HG03520 (cell line): Measurements from ENCODE around the gene CYTH1.

Source experiments
- ATAC-seq: cut with Tn5 transposase; IDR thresholded peaks from one replicate; pipeline ENCODE4 v1.9.1; 2021; ENCODE audit warnings: mild to moderate bottlenecking, moderate library complexity; ENCODE audit not compliant: unreplicated experiment

The CYTH1 gene

DNA sequence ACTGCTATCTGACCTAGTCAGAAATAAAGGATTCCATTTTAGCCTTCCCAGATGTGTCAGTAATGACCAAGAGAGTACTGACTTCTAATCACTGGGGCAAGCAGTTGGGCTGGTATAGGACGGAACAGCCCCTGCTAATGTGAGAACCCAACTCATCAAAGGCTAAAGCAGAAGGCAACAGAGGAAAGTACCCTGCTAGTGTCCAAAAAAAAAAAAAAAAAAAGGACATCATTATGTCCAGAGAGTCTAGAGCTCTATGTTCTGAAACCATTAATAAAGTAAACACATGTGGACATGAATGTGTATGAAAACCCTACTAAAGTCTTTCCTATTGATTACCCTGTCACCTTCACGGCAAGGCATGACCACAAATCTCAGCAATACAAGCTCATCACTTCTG, 85.0 kb downstream of the CYTH1 start:
- ATAC-seq: no peak

DNA sequence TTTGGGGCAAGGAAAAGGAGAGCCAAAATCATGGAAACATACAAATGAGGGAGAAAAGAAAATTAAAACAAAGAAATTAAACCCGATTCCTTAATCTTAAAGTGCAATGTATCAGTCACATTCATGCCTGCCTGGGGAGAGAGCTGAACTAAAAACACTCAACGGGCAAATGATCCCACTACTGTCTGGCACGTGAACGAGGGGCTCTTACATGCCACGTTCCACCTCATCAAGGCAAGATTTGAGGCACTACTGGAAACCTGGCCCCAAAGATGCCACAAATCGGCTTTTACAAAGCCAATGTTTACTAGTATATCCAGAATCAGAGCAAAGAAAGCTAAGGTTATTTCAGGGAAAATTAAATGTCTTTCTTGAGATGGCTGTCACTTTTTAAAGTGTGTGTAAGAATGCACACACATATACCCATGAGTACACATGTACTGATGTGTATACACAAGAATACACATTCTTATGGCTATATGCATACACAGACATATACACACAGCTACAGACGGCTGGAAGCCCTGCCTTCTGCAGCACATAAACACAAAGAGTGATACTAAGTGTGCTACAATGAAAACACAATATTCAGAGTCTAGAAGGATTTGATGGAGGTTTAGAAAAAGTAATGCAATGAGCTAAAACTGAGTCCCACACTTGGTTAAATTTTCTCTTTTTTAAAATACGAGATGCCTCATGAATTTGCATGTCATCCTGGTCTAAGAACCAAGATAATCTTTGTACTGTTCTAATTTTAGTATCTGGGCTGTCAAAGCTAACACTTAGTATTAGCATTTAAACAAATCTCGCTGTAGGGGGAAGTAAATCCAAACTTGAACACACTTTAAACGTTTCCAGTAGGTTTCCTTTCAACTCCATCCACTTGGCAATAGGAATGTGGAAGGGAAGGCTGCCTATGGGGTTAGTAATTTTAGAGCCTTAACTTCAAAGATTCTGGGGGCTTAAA, 85.8 kb downstream of the CYTH1 start:
- ATAC-seq: no peak

DNA sequence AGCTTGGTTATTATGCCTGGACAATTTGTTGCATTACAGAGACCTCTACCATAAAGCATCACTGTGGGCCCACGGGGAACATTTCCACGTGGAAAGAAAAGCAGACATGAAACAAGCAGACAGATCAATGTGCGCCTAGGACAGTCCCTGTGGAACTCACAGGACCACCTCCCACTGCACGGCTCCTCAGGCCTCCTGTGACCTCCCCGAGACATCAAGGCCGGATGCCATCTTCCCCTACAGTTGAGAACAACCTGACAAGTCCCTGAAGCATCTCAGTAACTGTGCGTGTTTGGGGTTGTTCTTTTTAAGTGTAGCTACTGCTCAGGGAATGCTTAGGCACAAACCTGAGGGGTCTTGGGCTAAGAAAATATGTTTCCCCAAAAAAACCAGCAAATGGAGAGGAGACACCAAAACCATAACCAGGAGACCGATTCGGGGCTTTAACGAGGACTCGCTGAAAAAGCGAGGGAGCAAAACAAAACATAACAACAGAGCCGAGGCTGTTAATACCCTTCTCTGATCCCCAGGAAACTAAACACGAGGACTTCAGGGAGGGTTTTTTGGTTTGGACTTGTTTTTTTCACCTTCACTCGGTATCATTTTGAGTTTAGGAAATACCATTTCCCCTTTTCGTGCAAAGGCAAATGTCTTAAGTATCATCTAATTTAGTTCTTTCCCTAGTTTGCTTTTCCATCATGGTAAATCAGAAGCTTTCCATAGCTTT, 87.1 kb downstream of the CYTH1 start:
- no peak for ATAC-seq

DNA sequence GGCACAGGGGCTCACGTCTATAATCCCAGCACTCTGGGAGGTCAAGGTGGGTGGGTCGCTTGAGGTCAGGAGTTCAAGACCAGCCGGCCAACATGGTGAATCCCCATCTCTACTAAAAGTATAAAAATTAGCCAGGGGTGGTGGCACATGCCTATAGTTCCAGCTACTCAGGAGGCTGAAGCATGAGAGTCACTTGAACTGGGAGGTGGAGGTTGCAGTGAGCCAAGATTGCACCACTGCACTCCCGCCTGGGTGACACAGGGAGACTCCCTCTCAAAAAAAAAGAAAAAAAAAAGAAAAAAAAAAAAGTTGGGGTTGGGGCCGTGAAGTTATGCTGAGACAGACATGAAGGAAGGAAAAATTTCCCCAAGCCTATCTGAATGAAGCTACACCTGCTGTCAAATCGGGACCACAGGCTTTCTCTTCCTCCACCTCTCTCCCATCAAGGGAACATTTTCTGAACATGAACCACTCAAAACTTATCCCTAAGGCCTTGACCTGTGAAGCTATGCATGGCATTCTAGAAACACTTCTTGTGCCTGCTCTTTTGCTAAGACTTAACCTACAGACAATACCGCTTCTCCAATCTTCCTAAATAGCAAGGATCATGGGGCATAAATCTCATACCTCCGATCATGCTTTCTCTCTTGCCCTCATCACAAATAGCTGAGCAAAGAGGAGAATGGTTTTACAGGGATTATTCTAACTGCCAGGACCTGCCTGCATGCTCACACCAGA, 88.6 kb downstream of the CYTH1 start:
- ATAC-seq: no peak

DNA sequence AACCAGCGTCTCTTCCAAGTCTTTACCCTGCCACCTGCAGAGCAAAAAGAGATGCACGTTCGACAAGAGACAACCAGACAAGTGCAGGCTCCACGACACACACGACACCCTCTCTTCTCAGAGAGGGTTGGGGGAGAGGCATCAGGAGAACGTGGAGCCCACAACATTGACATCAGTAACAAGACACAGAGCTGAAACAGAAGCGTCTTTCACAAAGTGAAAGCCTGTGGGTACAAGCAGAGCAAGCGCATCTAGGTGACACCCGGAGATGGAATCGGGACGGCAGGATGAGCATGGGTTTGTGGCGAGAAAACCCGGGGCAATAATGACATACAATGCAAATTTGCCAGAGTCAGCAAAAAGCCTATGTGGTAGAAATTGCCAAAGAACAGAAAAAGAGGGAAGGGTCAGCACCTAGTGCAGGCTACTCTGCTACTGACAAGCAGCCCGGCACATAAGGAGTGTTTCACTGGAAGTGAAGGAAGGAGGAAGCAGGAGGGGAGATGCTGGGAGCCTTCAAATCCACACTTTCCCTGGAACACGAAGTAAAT, 89.5 kb downstream of the CYTH1 start:
- ATAC-seq: no peak

DNA sequence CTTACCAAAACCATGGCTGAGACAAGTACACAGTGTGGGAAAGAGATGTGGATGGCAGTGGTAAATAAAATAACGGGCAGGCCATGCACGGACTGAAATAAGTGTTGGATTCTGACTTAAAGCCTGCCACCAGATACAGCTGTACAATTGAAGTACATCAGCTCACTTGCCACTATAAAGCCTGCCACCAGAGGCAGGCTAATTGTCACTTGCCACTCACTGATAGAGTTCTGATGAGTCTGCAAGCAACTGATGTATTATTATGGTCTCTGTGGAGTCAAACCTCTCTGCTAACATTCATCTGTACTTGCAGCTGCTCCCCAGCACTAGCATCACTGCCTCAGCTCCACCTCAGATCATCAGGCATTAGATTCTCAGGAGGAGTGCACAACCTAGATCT, 93.0 kb downstream of the CYTH1 start:
- ATAC-seq: no peak

DNA sequence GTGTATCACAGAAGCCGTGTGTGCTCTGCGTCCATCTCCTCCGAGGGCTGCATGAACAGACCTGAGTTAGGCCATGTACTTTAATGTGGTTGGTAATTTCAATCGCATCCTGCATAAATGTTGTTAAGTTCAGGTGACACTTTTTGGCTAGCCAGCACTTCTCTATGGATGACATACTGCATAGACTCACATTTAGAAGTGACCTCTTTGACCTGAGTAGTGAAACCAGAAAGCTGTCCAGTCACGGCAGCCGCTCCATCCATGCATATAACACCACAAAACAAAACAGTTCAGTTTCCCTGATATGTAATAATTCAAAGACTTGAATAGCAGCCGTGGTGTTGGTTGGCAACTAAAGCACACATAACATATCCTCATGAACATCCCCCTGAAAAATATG, 94.1 kb downstream of the CYTH1 start:
- ATAC-seq: no peak

DNA sequence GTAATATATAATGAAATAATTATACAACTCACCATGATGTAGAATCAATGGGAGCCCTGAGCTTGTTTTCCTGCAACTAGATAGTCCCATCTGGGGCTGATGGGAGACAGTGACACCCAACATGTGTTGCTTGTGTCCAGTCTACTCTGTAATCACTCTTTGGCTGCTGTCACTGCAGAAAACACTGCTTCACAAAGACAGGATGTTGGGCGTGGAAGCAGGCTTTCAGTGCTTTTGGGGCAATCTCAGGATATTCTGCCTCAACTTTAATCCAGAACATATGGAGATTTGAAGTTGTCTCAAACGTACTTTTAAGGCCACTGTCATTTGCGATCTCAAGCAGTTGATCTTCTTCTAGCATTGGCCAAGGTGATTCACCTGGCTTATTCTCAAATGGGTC, 94.9 kb downstream of the CYTH1 start:
- ATAC-seq: no peak

DNA sequence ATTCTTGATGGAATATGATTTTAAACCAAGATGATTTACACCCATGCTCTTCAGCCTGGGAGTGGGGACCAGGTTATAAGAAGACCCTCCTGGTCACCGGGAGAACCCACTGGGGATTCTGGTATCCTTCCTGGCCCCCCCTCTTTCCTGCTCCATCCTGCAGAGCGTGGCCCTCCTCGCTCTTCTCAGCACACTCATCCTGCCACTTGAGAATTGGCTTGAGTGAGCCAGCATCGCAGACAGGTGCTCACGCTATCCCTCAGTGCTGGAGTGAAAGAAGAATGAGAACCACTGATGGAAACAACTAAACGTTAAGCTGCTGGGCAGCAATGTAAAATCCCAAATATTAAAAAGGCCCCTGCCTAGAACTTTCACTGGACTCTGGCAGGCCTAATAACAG, 98.0 kb downstream of the CYTH1 start:
- no peak for ATAC-seq

DNA sequence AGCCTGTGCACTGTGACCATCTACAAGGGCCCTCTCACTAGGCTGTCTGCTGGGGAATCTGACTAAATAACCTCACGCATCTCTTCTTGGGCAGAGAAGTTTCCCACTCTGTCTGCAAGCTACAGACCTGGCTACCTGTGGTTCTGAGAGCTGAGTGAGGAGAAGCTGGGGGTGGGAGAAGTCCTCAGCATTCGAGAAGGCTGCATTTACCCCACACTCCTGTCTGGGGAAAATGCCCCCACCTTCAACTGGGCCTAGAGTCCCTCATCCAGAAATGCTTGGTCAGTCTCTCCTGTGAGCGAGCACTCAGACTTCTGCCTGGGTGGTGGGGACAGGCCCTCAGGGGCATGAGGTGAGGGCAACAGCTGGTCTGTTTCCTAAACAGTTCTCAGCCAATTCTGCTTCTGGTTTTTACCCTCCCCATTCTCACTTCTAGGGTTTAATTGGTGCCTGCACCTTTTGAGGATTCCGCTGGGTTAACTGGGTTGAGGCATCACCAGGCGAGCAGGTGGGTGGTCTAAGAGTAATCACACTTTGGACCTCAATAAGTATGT, 98.6 kb downstream of the CYTH1 start:
- no peak for ATAC-seq

DNA sequence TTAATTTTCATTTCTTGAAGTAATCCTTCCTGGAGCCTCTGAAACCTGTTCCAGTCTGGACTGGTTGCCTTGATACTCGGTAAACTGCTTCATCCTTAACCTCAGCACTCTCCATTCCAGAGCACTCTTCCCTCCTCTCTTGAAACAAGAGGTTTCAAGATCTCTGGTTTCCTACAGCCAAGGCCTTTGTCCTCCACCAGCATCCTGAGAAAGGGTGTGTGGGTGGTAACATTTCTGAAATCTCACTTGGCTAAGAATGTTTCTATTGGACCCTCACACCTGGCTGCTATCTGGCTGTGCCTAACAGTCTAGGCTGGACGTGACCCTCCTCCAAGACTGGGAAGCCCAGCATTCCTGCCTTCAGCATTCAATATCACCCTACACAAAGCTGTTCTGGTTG, 99.7 kb downstream of the CYTH1 start:
- no peak for ATAC-seq

DNA sequence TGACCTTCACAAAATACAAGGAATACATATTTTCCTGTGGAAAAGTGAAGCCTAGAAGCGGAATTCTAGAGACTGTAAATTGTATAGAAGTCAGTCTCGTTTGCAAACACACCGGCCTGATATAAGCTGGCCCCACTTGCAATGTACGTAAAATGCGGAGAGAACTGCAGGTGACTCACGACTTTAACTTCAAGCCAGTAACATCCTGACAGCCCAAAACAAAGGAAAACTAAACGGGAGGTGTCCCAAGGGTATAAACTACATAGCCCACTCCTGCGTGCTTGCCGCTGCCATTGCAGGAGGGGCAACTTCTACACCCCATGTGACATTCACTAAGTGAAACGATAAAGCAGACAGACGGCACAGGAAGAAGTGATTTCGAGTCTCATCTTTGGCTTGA, 101.6 kb downstream of the CYTH1 start:
- ATAC-seq: no peak

DNA sequence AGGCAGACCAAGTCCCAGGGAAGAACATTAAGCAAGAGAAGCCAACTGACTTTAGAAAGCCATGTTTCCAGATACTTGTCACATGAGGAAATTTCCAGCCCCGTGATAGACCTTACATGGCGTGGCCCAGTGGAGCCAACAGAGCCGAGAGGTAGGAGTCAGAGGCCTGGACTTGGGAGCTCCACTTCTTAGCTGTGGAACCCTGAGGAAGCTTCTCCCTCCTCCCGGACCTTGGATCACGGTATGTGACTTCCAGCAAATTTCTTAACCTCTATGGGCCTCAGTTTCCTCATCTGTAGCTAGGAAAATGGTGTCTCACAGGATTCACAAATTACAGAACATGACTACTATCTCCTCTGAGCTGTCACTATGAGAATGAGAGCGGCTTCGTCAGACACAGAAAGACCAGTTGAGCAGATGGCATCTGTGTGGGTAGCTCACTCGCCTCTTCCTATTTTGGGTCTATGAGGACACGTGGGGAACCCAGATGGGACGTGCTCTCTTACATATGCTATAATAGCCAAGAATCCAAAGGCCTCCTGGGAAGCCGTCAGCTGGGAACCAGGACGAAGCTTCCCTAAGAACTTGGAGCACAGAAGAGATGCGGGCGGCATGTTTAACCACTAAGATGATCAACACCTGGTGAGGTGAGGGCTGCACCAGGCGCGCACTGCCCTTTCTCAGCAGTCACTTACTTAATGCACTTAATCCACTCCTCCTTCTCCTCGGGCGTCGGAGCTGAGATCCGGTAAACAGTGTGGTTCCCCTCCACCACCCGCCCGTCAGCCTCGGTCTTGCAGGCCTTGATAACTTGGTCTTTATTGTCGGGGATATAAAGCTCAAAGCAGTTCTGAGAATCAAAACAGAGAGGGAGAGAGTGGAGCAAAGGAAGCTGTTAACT, 102.3 kb downstream of the CYTH1 start:
- no peak for ATAC-seq

DNA sequence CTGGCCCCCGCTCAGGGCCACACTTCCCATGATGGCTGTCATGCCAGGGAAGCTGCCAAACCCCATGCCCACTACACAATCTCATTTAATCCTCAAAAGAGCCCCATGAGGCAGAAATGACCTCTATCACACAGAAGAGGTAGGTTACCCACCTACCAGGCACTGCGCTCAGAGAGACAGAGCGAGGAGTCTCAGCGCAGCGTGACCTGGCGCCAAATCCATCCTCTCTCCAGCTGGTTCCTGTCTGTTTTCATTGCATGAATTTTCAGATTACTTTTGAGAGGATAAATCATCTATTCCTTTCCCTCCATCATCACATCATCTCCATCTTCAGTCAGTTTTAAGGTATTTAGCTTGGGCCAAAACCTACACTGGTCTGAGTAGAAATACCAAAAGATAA, 103.4 kb downstream of the CYTH1 start:
- ATAC-seq: no peak

DNA sequence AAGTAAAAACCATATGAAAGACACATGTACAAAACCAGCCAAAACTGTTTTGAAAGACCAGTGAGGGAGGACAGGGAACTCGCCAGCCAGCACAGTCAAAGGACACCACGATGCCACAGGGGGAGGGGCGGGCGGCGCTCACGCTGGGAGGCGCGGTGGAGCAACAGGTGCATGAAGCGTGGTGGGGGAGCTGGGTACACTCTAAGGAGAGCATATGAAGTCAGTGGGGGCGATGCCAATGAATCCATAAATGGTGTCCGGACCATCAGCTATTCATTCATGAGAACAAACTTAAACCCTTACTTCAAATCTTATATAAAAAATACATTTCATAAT, 103.9 kb downstream of the CYTH1 start:
- no peak for ATAC-seq

DNA sequence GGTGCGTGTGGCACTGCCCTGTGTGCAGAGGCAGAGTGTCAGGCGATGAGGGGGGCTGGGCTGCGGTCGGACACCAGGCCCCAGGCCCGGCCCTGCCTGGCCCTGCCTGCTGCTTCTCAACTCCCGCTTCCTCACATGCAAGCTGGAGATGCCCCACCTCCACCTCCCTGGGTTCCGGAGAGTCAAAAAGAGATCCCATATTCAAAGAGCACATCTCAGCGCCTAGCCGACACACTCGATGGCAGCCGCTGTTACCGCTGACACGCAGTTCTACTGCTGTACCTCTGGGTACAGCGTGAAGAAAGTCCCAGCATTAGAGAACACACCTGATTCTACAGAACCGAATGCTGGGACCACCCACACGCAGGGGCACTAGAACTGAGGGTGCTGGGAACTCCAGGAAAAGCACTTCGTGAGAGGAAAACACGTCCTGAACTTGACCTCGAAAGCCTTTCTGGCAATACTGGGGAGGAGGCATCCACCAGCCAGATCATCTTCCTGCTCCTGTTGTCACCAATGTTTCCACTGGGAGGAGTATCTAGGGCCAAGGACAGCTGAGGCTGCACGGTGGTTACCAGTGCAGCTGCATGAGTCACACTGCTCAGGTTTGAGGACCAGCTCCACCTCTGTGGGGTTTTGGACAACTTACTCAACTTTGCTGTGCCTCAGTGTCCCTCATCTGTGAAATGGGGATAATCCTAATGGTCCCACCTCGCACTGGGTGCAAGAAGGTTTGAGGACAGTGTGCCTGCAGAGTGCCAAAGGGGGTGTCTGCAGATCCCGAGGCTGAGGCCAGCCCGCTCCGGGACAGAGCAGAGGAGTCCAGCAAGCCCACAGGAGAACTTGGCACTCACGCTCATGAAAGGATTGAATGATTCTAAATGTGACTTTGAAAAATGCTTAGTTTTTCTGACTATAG, 104.5 kb downstream of the CYTH1 start:
- ATAC-seq: no peak

DNA sequence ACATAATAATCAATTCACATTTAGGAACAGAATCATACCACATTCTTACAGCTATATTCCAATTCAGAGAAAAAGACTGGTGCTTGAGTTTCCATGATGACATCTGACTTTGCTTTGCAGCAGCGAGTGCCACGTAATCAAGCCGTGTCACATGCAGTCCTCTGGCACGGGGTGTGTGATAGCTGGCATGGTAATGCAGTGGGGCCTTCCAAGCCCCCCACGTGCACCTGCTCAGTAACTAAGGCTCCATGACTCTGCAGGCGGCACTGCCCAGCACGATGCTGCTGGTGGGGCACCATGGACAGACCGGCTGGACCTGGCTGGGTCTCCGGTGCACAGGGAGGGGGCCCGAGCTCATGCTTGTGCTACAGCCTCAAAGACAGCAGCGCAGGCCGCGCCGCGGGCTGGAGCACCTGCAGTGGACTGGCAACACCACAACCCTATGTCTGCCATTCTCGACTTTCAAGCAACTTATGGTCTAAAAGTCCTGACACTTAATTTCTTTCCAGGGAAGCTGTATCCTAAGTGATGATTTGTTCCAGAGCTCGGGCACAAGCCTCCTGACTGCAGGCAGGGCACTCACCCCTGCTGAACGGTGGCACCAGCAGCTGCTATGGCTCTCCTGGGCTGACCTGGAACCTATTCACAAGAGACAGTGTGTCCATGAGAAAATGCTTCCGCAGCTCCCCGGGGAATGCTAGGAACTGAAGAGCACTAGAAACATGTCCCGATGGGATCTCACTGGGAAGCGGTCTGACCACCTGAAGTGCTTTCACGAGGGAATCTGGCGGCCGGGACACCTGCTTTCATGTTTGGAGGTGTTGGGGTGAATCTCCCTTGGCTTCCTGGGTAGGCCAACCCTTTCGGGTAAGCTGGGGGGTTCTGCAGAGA, 105.4 kb downstream of the CYTH1 start:
- no peak for ATAC-seq

DNA sequence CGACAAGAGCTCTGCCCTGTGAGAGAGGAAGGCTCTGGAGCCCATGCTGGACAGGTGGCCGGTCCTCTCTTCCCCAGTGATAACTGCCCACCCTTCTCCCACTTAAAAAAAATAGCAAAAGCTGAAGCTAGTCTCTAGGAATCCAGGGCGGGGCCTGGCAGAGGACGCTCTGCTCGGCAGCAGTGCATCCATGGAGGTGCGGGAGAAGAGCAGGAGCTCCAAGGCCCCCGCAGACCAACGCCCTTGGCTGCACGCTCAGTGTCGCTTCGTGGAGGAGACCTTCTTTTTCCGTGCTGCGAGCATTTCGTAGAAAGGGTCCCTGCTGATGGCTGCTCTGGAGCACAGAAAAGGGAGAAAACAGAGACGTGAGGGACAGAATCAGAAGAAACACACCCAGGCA, 106.2 kb downstream of the CYTH1 start:
- no peak for ATAC-seq
